ENCODE measurements around the gene PTPRD.

Gene PTPRD

GRCh38 chr9:8778356-8778755, 1834.4 kb downstream of the PTPRD start:
- no peak overlapping the region for H3K4me3 ChIP-seq (IDR thresholded peaks at IDR 0.05; ENCODE audit: insufficient read depth, low read depth, low read length)

DNA sequence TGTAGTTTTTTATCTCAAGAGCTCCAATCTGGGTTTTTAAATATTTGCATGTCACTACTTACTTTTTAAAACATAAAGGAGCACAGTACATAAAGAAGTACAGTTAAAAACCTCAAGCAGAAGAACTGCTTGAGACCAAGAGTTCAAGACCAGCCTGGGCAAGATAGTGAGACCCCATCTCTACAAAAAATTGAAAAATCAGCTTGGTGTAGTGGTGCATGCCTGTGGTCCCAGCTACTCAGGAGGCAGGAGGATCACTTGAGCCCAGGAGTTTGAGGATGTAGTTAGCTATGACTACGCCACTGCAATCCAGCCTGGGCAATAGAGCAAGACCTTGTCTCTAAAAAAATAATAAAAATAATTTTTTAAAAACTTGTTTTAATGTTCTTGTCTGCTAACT, 1840.5 kb downstream of the PTPRD start:
- no peak overlapping the region for H2AFZ ChIP-seq (ENCODE audit: low read depth)
- no peaks in the 10 kb centered on the region for H3K27me3 ChIP-seq (ENCODE audit: insufficient read depth, low read depth)
- no peaks in the 10 kb centered on the region for H3K4me1 ChIP-seq (ENCODE audit: low read depth, poor library complexity, severe bottlenecking)
- H3K36me3 ChIP-seq (ENCODE audit: insufficient read depth), result no peaks in the 10 kb centered on the region
- H3K27ac ChIP-seq, result no peak overlapping the region
- no peak overlapping the region for H3K4me2 ChIP-seq
- no peak overlapping the region for H3K9ac ChIP-seq
- H4K20me1 ChIP-seq (ENCODE audit: insufficient read depth), result no peaks in the 10 kb centered on the region
- H3K79me2 ChIP-seq (ENCODE audit: insufficient read depth, low read depth), result no peaks in the 10 kb centered on the region
- TF ChIP-seq, protein P1, sequence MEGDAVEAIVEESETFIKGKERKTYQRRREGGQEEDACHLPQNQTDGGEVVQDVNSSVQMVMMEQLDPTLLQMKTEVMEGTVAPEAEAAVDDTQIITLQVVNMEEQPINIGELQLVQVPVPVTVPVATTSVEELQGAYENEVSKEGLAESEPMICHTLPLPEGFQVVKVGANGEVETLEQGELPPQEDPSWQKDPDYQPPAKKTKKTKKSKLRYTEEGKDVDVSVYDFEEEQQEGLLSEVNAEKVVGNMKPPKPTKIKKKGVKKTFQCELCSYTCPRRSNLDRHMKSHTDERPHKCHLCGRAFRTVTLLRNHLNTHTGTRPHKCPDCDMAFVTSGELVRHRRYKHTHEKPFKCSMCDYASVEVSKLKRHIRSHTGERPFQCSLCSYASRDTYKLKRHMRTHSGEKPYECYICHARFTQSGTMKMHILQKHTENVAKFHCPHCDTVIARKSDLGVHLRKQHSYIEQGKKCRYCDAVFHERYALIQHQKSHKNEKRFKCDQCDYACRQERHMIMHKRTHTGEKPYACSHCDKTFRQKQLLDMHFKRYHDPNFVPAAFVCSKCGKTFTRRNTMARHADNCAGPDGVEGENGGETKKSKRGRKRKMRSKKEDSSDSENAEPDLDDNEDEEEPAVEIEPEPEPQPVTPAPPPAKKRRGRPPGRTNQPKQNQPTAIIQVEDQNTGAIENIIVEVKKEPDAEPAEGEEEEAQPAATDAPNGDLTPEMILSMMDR (conservative IDR thresholded peaks at IDR 0.05; ENCODE audit: low read depth, low read length), result no peak
- H3K4me3 ChIP-seq (IDR thresholded peaks at IDR 0.05; ENCODE audit: insufficient read depth, low read depth, low read length), result no peak overlapping the region

More at GRCh38 chr9:8778356-8778755, 1834.4 kb downstream of the PTPRD start:
- no peaks in the 10 kb centered on the region for H4K20me1 ChIP-seq (ENCODE audit: insufficient read depth)
- TF ChIP-seq, protein P1 (conservative IDR thresholded peaks at IDR 0.05; ENCODE audit: low read depth, low read length), result no peak
- H3K4me1 ChIP-seq (ENCODE audit: low read depth, poor library complexity, severe bottlenecking), result no peaks in the 10 kb centered on the region
- no peaks in the 10 kb centered on the region for H3K27me3 ChIP-seq (ENCODE audit: insufficient read depth, low read depth)
- H3K36me3 ChIP-seq (ENCODE audit: insufficient read depth), result no peaks in the 10 kb centered on the region
- H3K27ac ChIP-seq, result no peak overlapping the region
- no peak overlapping the region for H3K4me2 ChIP-seq
- H3K9ac ChIP-seq, result no peak overlapping the region
- H3K79me2 ChIP-seq (ENCODE audit: insufficient read depth, low read depth), result no peaks in the 10 kb centered on the region
- H2AFZ ChIP-seq (ENCODE audit: low read depth), result no peak overlapping the region

DNA sequence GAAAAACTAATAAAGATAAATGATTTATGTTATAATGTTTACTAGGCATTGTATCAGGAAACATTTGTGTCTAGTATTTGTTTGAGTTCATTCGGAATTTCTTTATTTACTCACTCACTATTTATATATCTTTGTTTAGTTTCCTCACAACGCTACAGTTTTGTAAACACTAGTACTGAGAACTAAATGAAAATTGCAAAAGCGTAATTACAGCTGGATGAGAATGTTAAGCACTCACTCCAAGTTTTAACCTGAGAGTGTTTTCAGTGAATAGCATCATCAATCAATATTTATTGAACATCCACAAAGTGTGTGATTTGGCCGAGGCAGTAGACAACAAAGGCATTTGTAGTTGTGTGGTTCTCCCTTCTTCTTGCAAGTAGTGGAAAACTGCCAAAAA, 1843.6 kb downstream of the PTPRD start:
- Histone ChIP-seq H3K27me3 (ENCODE audit: insufficient read depth, low read depth) (no peaks in the 10 kb centered on the region), H3K4me2 (no peak overlapping the region), H3K36me3 (ENCODE audit: insufficient read depth) (no peaks in the 10 kb centered on the region), H3K27ac (no peak overlapping the region), H3K79me2 (ENCODE audit: insufficient read depth, low read depth) (no peaks in the 10 kb centered on the region), H3K4me3 (IDR thresholded peaks at IDR 0.05; ENCODE audit: insufficient read depth, low read depth, low read length) (no peak overlapping the region), H3K4me1 (ENCODE audit: low read depth, poor library complexity, severe bottlenecking) (no peaks in the 10 kb centered on the region), H3K9ac (no peak overlapping the region), H2AFZ (ENCODE audit: low read depth) (no peak overlapping the region), H4K20me1 (ENCODE audit: insufficient read depth) (no peaks in the 10 kb centered on the region)
- TF ChIP-seq, protein P1 (conservative IDR thresholded peaks at IDR 0.05; ENCODE audit: low read depth, low read length), result no peak

DNA sequence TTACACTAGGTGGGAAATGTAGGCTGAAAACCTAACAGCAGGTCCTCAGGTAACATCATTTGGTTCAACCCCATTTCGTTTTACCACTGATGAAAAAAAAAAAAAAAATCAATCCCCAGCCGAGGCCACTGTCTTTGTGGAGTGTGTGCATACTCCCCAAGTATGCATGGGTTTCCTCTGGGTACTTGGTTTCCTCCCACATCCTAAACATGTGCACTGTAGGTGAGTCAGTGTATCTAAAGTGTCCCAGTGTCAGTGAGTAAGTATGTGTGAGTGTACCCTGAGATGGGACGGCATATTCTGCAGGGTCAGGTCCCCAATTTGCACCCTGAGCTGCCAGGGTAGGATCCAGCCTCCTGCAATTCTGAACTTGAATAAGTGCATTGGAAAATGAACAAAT, 1846.7 kb downstream of the PTPRD start:
- Histone ChIP-seq H3K27ac (no peak overlapping the region), H3K79me2 (ENCODE audit: insufficient read depth, low read depth) (no peaks in the 10 kb centered on the region), H3K36me3 (ENCODE audit: insufficient read depth) (no peaks in the 10 kb centered on the region), H3K4me1 (ENCODE audit: low read depth, poor library complexity, severe bottlenecking) (no peaks in the 10 kb centered on the region), H3K4me3 (IDR thresholded peaks at IDR 0.05; ENCODE audit: insufficient read depth, low read depth, low read length) (no peak overlapping the region), H4K20me1 (ENCODE audit: insufficient read depth) (no peaks in the 10 kb centered on the region), H2AFZ (ENCODE audit: low read depth) (no peak overlapping the region), H3K4me2 (no peak overlapping the region), H3K9ac (no peak overlapping the region), H3K27me3 (ENCODE audit: insufficient read depth, low read depth) (no peaks in the 10 kb centered on the region)
- TF ChIP-seq, protein P1 (conservative IDR thresholded peaks at IDR 0.05; ENCODE audit: low read depth, low read length), result no peak

Data from KMS-11 (cell line).